Colon (tissue), 2 donors: Measurements from ENCODE around the gene CSTA.

Source experiments
- FAIRE-seq: peaks from 2 replicates; lab custom pipeline; 2012; peaks lifted over from hg19 to GRCh38; lab: Jason Lieb, UNC
- donor health status: control.
- donor health status: control.

CSTA gene

DNA sequence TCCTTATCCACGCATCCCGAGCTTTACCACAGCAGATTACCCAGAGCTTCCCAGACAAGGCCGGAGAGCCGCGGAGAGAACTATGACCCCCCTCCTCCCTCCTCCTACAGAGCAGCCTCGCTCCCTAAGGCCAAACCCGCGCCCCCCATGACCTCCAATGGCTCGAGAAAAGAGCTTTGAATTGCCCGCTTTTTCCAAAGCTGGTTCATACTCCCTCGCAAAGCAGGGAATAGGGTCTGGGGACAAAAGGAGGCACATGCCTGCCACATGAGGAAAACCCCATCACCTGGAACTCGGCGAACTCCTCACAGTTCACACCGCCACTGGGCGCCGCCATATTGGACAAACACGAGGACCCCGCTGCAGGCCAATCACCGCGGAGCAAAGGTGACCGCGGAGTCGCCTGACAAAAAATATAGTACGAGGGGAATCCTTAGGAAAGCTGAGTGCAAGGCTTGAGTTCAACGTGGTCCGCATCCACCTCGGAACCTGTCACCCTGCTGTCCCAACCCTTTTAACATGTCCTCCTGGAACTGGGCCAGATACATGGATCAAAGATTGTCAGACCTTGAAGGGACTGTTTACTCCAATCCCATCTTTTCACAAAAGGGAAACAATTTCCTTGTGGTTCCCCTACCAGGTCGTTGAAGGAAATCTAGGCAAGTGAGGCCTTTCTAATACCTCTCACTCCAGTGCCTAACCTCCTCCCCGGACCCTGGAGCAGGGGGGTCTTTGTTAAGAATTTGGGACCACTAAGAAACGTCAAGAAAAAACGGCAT lies 58.0 kb downstream of the CSTA start, which contains the start of gene MIX23:
Gene MIX23, minus strand, starts transcription at position 344 of the 779 bp plus-strand sequence. Its CDS starts 7 bp downstream, at position 337.
- no peak for FAIRE-seq

GRCh38 chr3:122383771-122384697 lies 59.0 kb downstream of the CSTA start, which contains the start of gene FAM162A:
Gene FAM162A (plus strand): TSS chr3:122384182. CDS start chr3:122384266, 84 bp downstream.
- FAIRE-seq, result no peak

- FAIRE-seq, result no peak
These were observed 62.7 kb downstream of the CSTA start for GRCh38 chr3:122387709-122388108.

DNA sequence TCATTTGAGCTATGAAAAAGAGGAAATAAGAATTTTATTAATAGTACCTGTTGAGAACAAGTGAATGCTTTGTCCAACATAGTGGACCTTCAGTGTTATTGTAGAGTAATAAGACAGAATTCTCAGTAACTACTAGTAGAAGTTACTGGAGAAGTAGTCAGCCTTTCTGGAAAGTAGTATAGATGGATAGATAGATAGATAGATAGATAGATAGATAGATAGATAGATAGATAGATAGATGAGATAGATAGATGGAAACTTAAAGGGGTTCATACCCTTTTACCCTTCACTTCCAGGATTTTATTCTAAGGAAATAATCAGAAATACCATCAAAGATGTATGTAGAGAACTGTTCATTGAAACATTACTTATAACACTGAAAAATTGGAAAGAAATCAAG lies 64.1 kb downstream of the CSTA start:
- no peak for FAIRE-seq

GRCh38 chr3:122389892-122390291 lies 64.8 kb downstream of the CSTA start:
- FAIRE-seq, result no peak

DNA sequence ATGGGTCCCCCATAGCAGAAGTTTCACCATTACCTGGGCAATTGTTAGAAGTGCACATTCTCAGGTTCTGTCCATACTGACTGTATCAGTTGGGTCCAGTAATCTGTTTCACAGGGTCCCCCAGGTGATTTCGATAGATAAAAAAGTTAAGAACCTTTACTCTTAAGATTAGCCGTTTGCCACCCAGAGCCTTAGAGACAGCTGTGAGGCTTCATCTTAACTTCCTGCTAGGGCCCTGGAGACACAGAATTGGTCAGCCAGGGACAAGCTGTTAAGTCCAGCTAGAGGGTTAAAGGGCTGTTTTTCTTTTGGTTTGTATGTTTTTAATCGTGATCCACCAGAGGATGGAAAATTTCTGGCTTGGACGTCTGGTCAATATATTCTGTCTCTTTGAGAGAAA lies 65.6 kb downstream of the CSTA start:
- no peak for FAIRE-seq
